Measurements from ENCODE around the gene PTS.
A peak's percentile ranks its signal among the peaks of the same experiment; 100 is the strongest.

Gene PTS

DNA sequence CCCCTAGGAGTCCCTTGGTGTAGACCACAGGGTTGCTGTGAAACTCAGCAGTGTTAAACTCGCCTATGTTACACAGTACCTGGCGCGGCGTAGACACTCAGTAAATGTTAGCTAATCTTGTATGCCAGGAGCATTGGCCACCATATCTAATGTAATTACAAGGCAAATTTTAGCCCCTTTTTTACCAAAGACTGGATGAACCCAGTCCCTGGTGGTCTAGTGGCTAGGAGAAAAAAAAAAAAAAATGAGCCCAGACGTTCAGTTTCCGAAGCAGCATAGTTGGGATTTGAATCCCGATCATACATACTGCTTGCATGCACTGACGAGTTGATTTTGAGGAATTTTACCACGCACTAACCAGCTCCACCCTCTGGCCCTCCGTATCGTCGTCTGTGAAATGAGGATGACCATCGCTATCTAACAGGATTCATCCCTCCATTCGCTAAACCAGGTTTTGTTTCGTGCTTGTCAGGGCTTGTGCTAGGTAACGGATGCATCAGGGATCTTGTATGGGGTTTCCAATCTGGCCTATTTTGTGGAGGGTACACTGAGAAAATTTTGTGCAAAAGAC is 688 bp downstream of the PTS start:
- DNase-seq (ENCODE audit: low read depth), result peak; percentile 60
- H3K4me3 ChIP-seq (ENCODE audit: low read depth, low read length), result peak overlapping the region; percentile 90
- TF ChIP-seq, protein P1, sequence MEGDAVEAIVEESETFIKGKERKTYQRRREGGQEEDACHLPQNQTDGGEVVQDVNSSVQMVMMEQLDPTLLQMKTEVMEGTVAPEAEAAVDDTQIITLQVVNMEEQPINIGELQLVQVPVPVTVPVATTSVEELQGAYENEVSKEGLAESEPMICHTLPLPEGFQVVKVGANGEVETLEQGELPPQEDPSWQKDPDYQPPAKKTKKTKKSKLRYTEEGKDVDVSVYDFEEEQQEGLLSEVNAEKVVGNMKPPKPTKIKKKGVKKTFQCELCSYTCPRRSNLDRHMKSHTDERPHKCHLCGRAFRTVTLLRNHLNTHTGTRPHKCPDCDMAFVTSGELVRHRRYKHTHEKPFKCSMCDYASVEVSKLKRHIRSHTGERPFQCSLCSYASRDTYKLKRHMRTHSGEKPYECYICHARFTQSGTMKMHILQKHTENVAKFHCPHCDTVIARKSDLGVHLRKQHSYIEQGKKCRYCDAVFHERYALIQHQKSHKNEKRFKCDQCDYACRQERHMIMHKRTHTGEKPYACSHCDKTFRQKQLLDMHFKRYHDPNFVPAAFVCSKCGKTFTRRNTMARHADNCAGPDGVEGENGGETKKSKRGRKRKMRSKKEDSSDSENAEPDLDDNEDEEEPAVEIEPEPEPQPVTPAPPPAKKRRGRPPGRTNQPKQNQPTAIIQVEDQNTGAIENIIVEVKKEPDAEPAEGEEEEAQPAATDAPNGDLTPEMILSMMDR (conservative IDR thresholded peaks at IDR 0.05; ENCODE audit: low read depth, low read length), result peak; percentile 5

DNA sequence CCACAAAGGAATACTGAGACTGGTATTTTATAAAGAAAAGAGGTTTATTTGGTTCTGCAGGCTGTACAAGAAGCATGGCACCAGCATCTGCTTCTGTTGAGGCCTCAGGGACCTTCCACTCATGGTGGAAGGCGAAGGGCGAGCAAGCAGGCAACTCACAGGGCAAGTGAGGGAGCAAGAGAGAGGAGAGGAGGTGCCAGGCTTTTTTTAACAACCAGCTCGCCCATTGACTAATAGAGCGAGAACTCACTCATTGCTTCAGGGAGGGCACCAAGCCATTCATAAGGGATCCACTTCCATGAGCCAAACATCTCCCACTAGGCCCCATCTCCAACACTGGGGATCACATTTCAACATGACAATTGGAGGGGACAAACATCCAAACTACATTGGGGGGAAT is 1.2 kb downstream of the PTS start:
- peak overlapping the region; percentile 90 for H3K4me3 ChIP-seq (ENCODE audit: low read depth, low read length)
- no peak for DNase-seq (ENCODE audit: low read depth)
- TF ChIP-seq, protein P1 (conservative IDR thresholded peaks at IDR 0.05; ENCODE audit: low read depth, low read length), result no peak

DNA sequence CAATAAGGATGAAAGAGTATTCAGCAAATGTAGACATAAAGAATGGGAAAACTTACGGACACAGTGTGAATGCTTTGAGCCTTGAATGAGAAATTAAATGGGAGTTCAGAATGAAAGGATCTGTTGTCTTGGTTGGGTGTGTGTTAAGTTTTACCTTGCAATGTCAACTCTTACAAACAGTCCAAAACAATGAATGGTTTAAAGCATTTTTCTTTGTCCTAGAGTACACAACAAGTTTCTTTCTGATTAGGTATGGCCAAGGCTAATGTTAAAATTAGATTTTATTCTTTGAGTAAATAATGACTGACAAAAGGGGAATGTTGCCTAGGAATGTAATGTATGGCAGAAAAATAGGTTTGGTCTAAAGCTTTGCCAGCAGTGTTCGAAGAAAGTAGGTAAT is 2.5 kb downstream of the PTS start:
- TF ChIP-seq, protein P1 (conservative IDR thresholded peaks at IDR 0.05; ENCODE audit: low read depth, low read length), result no peak
- DNase-seq (ENCODE audit: low read depth), result no peak
- no peak overlapping the region for H3K4me3 ChIP-seq (ENCODE audit: low read depth, low read length)

DNA sequence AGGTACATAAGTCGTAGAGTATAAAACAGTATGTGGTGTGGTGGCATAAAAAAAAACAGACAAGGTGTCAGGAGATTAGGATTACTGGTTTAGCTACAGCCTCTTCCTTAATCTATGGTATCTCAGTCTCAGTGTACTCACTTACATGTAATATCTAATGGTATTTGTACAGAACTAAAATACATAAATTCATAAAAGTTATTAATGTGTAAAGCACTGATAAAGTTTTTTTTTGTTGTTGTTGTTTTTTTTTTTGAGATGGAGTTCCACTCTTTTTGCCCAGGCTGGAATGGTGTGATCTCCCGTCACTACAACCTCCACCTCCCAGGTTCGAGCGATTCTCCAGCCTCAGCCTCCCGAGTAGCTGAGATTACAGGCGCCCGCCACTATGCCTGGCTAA is 2.9 kb downstream of the PTS start:
- H3K4me3 ChIP-seq (ENCODE audit: low read depth, low read length), result no peak overlapping the region
- TF ChIP-seq, protein P1 (conservative IDR thresholded peaks at IDR 0.05; ENCODE audit: low read depth, low read length), result no peak
- DNase-seq (ENCODE audit: low read depth), result no peak

DNA sequence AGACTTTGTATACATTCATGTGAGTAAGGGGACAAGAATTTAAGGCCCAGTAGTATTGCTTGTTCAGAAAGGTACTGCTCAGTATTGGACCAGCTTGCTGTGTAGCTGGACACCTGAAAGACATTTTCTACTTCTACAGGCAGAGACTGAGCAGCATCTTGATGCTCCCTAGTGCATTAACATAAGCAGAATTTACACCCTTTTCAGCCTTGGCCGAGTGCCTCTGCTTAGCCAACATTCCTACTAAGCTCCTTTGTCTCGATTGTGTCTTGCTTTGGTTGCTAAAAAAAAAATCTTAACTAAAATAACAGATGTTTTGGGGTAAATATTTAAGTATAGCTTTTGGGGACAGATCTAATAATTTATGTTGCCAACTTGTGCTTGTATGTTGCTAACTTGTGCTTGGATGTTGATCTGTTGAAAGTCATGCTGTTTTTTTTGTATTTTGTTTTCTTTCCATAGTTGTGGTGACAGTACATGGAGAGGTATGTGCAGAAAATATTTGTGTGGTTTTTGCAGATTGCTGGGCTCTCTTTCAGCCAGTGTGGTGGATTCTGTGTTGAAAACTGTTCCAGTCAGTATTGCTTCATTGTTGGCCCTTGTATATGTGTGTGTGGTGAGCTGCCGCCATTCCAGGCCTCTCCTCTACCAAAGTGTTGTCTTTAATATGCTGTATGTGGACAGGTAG is 3.7 kb downstream of the PTS start:
- DNase-seq (ENCODE audit: low read depth), result peak; percentile 97
- TF ChIP-seq, protein P1 (conservative IDR thresholded peaks at IDR 0.05; ENCODE audit: low read depth, low read length), result no peak
- H3K4me3 ChIP-seq (ENCODE audit: low read depth, low read length), result no peak overlapping the region

DNA sequence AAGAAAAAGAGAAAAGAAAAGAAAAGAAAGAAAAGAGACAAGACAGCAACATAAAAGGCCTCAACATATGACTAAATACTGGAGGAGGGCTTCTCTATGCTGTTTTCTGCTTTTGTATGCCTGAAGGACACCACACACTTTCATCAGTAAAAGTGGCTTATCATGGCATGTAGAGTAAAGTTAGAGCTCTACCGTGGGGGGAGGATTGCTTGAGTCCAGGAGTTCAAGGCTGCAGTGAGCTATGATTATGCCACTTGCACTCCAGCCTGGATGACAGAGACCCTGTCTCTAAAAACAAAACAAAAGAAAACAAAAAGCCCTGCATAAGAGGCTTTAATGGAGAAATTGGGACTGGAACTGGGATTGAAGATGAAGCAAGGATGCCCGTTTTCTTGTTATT is 5.7 kb downstream of the PTS start:
- H3K4me3 ChIP-seq (ENCODE audit: low read depth, low read length), result no peak overlapping the region
- TF ChIP-seq, protein P1 (conservative IDR thresholded peaks at IDR 0.05; ENCODE audit: low read depth, low read length), result no peak
- DNase-seq (ENCODE audit: low read depth), result no peak

Data from choroid plexus epithelial cell (primary cell).